ENCODE measurements around the gene ASIC2.

ASIC2 gene

DNA sequence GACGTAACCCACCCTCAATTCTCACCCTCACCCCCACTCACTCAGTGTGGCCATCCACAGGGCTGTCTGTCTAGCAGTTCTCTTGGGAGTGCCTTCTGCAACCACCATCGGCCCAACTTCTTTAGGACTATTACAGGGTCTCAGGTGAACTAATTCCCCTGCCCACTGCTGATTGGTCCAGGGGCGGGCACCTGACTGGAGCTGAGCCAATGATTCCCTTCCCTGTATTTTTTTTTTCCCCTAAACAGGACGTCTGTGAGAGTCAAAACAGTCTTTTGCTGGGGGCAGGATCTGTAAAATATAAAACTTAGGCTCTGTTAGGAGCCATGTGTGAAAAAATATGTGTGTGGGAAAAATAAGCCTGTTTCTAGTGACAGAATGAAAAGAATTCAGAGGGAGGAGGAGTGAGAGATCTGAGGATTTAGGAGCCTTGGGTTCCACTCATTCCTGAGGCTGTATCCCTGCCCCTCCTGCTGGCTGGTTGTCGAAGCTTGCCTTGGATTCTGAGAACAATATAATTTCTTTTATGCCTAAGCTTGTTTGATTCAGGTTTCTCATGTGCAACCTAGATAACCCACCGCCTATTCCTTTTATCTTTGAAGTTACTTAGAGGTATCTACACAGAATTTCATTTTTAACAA lies 186.4 kb downstream of the ASIC2 start:
- in situ Hi-C loops (cut with MboI; ENCODE audit: low sequenced_read_pairs, unreplicated experiment) = no loop called here
- no peak for DNase-seq (ENCODE audit: low spot score)
- TF ChIP-seq, protein P1, sequence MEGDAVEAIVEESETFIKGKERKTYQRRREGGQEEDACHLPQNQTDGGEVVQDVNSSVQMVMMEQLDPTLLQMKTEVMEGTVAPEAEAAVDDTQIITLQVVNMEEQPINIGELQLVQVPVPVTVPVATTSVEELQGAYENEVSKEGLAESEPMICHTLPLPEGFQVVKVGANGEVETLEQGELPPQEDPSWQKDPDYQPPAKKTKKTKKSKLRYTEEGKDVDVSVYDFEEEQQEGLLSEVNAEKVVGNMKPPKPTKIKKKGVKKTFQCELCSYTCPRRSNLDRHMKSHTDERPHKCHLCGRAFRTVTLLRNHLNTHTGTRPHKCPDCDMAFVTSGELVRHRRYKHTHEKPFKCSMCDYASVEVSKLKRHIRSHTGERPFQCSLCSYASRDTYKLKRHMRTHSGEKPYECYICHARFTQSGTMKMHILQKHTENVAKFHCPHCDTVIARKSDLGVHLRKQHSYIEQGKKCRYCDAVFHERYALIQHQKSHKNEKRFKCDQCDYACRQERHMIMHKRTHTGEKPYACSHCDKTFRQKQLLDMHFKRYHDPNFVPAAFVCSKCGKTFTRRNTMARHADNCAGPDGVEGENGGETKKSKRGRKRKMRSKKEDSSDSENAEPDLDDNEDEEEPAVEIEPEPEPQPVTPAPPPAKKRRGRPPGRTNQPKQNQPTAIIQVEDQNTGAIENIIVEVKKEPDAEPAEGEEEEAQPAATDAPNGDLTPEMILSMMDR (IDR thresholded peaks at IDR 0.05; ENCODE audit: borderline replicate concordance, control extremely low read depth, extremely low read depth, insufficient read depth, missing control alignments) = no peak

DNA sequence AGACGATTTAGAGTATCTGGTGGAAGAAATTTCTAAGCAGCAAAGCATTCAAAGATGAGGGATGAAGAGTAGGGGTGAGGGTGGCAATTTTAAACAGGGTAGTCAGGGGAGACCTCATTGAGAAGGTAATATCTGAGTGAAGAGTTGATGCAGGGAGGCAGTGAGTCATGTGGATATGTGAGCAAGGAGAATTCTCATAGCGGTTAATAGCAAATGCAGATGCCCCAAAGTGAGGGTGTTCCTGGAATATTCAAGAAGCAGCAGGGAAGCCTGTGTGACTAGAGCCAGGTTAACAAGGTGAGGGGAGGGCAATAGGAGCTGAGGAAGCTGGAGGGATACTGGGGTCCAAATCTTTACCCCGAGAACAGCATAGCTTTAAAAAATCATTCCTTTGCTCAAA lies 187.2 kb downstream of the ASIC2 start:
- TF ChIP-seq, protein P1 (IDR thresholded peaks at IDR 0.05; ENCODE audit: borderline replicate concordance, control extremely low read depth, extremely low read depth, insufficient read depth, missing control alignments) = no peak
- in situ Hi-C loops (cut with MboI; ENCODE audit: low sequenced_read_pairs, unreplicated experiment) = no loop called here
- DNase-seq (ENCODE audit: low spot score) = no peak

DNA sequence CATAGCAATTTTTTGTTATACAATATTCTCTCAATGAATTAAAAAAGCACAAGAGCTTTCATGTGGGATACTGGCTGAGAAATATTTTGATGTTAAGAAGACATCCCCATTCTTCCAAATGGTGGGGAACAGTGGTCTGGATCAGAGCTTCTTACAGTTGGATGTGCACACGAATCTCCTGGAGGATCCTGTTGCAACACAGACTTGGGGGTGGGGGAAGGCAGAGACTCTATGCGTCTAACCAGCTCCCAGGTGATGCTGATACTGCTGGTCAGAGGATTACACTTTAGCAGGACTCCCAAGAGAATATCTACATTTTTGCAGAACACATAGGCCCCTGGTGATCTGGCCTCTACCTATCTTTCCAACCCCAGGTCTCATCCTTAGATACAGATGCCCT lies 193.2 kb downstream of the ASIC2 start:
- TF ChIP-seq, protein P1 (IDR thresholded peaks at IDR 0.05; ENCODE audit: borderline replicate concordance, control extremely low read depth, extremely low read depth, insufficient read depth, missing control alignments) = no peak
- no peak for DNase-seq (ENCODE audit: low spot score)
- in situ Hi-C loops (cut with MboI; ENCODE audit: low sequenced_read_pairs, unreplicated experiment) = no loop called here

DNA sequence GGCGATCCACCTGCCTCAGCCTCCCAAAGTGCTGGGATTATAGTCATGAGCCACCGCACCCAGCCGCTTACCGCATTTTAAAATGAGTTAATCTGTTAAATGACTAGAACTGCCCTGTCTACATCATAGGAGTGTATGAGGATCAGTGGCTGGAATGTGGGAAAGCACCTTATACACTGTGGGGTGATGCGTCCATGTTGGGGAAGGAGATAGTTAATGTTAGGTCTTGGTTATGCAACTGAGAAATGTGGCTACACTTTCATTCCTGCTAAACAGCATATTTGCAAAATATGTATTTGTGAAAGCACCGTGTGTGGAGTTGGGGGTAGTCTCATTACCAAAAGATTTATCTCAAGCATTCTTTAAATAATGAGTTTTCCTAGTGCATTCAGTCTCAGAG lies 193.8 kb downstream of the ASIC2 start:
- TF ChIP-seq, protein P1 (IDR thresholded peaks at IDR 0.05; ENCODE audit: borderline replicate concordance, control extremely low read depth, extremely low read depth, insufficient read depth, missing control alignments) = no peak
- in situ Hi-C loops (cut with MboI; ENCODE audit: low sequenced_read_pairs, unreplicated experiment) = no loop called here

DNA sequence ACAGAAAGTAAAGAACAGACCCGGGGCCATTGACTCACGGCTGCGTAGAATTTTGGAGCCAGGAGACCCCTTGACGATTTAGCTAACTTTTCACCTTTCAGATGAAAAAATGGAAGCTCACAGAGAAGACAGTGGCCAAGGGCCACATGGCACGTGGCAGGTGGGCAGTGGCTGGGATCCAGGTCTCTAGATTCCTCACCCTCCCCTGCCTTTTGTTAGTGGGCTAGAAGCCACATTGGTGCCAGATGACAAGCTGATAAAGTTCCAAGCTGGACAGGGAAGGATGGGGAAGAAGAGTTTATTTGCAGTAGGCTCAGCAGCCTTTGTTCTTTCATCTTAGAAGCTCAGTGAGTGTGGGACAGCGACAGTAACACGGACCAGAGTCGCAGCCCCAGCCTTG lies 195.7 kb downstream of the ASIC2 start:
- TF ChIP-seq, protein P1 (IDR thresholded peaks at IDR 0.05; ENCODE audit: borderline replicate concordance, control extremely low read depth, extremely low read depth, insufficient read depth, missing control alignments) = no peak
- DNase-seq (ENCODE audit: low spot score) = no peak
- in situ Hi-C loops (cut with MboI; ENCODE audit: low sequenced_read_pairs, unreplicated experiment) = no loop called here

More for the DNA sequence above, 193.8 kb downstream of the ASIC2 start:
- DNase-seq (ENCODE audit: low spot score) = no peak

DNA sequence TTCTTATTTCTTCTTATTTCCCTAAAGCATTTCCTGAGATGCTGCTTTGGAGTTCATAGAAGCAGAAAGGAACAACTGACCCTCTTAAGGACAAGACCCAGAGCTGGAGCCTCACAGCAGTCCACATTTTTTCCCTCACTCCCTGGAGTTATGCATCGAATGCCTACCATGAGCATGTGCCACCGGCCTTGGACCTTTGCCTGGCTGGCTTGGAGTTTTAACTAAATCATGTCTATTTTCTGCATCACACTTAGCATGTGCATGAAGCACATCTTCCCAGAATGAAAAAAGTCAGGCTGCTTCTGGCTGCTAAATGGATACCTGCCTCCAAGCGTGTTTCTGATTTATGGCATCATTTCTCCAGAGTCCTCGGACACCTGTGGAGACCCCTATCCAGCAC lies 196.9 kb downstream of the ASIC2 start:
- no peak for DNase-seq (ENCODE audit: low spot score)
- TF ChIP-seq, protein P1 (IDR thresholded peaks at IDR 0.05; ENCODE audit: borderline replicate concordance, control extremely low read depth, extremely low read depth, insufficient read depth, missing control alignments) = no peak
- in situ Hi-C loops (cut with MboI; ENCODE audit: low sequenced_read_pairs, unreplicated experiment) = no loop called here
